ENCODE data around the gene FLNA.

DNA sequence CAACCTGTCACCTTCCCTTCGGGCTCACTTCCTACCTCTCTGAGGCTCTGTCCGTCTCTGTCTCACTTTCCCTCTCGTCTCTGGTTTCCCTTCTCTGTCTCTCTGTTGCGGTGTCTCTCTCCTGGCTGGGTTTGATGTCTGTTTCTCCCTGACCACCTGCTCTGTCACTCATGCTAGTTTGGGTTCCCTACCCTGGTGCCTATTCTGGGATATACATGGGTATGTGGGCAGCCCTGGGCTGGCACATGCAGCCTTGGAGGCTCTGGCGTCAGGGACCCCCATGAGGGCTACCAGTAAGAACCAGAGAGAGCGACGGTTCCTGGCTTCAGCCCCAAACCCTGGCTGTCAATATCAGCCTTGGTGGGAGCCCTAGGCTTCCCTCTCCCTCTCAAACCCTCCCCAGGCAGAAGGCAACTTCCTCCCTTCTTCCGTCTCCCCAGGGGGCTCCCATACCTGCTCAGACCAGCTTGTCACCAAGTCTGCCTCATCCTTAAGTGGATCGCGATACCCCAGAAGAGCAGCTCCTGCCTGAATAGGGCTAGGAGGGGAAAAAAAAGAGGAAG, 34.3 kb upstream of the FLNA start:
- no peak for TF ChIP-seq CTCF (CRISPR knock-in tag; IDR thresholded peaks at IDR 0.05)
- TF ChIP-seq, protein P1, sequence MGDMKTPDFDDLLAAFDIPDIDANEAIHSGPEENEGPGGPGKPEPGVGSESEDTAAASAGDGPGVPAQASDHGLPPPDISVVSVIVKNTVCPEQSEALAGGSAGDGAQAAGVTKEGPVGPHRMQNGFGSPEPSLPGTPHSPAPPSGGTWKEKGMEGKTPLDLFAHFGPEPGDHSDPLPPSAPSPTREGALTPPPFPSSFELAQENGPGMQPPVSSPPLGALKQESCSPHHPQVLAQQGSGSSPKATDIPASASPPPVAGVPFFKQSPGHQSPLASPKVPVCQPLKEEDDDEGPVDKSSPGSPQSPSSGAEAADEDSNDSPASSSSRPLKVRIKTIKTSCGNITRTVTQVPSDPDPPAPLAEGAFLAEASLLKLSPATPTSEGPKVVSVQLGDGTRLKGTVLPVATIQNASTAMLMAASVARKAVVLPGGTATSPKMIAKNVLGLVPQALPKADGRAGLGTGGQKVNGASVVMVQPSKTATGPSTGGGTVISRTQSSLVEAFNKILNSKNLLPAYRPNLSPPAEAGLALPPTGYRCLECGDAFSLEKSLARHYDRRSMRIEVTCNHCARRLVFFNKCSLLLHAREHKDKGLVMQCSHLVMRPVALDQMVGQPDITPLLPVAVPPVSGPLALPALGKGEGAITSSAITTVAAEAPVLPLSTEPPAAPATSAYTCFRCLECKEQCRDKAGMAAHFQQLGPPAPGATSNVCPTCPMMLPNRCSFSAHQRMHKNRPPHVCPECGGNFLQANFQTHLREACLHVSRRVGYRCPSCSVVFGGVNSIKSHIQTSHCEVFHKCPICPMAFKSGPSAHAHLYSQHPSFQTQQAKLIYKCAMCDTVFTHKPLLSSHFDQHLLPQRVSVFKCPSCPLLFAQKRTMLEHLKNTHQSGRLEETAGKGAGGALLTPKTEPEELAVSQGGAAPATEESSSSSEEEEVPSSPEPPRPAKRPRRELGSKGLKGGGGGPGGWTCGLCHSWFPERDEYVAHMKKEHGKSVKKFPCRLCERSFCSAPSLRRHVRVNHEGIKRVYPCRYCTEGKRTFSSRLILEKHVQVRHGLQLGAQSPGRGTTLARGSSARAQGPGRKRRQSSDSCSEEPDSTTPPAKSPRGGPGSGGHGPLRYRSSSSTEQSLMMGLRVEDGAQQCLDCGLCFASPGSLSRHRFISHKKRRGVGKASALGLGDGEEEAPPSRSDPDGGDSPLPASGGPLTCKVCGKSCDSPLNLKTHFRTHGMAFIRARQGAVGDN (CRISPR knock-in tag; IDR thresholded peaks at IDR 0.05): no peak
- no peak for TF ChIP-seq POLR2AphosphoS5 (IDR thresholded peaks at IDR 0.05; ENCODE audit: low read depth, low read length)
- no peak for TF ChIP-seq ZNF513 (CRISPR knock-in tag; conservative IDR thresholded peaks at IDR 0.05)
- TF ChIP-seq, protein P2, sequence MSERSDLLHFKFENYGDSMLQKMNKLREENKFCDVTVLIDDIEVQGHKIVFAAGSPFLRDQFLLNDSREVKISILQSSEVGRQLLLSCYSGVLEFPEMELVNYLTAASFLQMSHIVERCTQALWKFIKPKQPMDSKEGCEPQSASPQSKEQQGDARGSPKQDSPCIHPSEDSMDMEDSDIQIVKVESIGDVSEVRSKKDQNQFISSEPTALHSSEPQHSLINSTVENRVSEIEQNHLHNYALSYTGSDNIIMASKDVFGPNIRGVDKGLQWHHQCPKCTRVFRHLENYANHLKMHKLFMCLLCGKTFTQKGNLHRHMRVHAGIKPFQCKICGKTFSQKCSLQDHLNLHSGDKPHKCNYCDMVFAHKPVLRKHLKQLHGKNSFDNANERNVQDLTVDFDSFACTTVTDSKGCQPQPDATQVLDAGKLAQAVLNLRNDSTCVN (CRISPR knock-in tag; IDR thresholded peaks at IDR 0.05; ENCODE audit: borderline replicate concordance): no peak
- TF ChIP-seq JDP2 (CRISPR knock-in tag; IDR thresholded peaks at IDR 0.05; ENCODE audit: borderline replicate concordance): no peak
- no peak for TF ChIP-seq MXI1 (IDR thresholded peaks at IDR 0.05; ENCODE audit: borderline replicate concordance, low read depth, low read length)
- TF ChIP-seq HINFP (CRISPR knock-in tag; IDR thresholded peaks at IDR 0.05; ENCODE audit: low read depth): no peak
- TF ChIP-seq ZFX (CRISPR knock-in tag; IDR thresholded peaks at IDR 0.05; ENCODE audit: low read depth): no peak
- TF ChIP-seq ESRRA (CRISPR knock-in tag; IDR thresholded peaks at IDR 0.05; ENCODE audit: low read depth): no peak
- no peak for TF ChIP-seq MYC (CRISPR knock-in tag; IDR thresholded peaks at IDR 0.05; ENCODE audit: borderline replicate concordance)
- TF ChIP-seq, protein P3, sequence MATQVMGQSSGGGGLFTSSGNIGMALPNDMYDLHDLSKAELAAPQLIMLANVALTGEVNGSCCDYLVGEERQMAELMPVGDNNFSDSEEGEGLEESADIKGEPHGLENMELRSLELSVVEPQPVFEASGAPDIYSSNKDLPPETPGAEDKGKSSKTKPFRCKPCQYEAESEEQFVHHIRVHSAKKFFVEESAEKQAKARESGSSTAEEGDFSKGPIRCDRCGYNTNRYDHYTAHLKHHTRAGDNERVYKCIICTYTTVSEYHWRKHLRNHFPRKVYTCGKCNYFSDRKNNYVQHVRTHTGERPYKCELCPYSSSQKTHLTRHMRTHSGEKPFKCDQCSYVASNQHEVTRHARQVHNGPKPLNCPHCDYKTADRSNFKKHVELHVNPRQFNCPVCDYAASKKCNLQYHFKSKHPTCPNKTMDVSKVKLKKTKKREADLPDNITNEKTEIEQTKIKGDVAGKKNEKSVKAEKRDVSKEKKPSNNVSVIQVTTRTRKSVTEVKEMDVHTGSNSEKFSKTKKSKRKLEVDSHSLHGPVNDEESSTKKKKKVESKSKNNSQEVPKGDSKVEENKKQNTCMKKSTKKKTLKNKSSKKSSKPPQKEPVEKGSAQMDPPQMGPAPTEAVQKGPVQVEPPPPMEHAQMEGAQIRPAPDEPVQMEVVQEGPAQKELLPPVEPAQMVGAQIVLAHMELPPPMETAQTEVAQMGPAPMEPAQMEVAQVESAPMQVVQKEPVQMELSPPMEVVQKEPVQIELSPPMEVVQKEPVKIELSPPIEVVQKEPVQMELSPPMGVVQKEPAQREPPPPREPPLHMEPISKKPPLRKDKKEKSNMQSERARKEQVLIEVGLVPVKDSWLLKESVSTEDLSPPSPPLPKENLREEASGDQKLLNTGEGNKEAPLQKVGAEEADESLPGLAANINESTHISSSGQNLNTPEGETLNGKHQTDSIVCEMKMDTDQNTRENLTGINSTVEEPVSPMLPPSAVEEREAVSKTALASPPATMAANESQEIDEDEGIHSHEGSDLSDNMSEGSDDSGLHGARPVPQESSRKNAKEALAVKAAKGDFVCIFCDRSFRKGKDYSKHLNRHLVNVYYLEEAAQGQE (IDR thresholded peaks at IDR 0.05; ENCODE audit: borderline replicate concordance in 1 of 2, low read depth in 1 of 2, low read length in 2 of 2): no peak
- TF ChIP-seq ZMYM2 (CRISPR knock-in tag; IDR thresholded peaks at IDR 0.05): no peak
- no peak for TF ChIP-seq ATF5 (CRISPR knock-in tag; IDR thresholded peaks at IDR 0.05; ENCODE audit: low read depth)

Data from HepG2 (cell line).